ENCODE data around the gene RNPEP.

GRCh38 chr1:201938440-201939035 lies 43.9 kb upstream of the RNPEP start:
- no peak for TF ChIP-seq GATA2 (IDR thresholded peaks at IDR 0.05; ENCODE audit: low read depth, low read length)
- TF ChIP-seq GATA3 (IDR thresholded peaks at IDR 0.05; ENCODE audit: low read depth, low read length), result no peak
